HepG2 (cell line): ENCODE results near the gene TM4SF5. TPM values are rescaled to one million over a fixed set of nuclear protein-coding genes. Genes with fewer than 3 reads are reported as not detected.

ENCODE experiments used
- ATF2 ChIP-seq: sonication (generic); formaldehyde crosslinking; IDR thresholded peaks from 2 replicates; pipeline ENCODE4 v1.4.0; 2020; ENCODE audit warnings: missing genetic modification reagents
- ELF4 ChIP-seq: sonication (generic); formaldehyde crosslinking; IDR thresholded peaks from 2 replicates; pipeline ENCODE4 v1.5.0; 2020; ENCODE audit warnings: missing genetic modification reagents, mild to moderate bottlenecking, moderate library complexity, borderline replicate concordance
- NFYB ChIP-seq: sonication (generic); formaldehyde crosslinking; IDR thresholded peaks from 2 replicates; pipeline ENCODE4 v1.4.0; 2020; ENCODE audit warnings: missing genetic modification reagents
- NR0B2 ChIP-seq: sonication (generic); formaldehyde crosslinking; IDR thresholded peaks from 2 replicates; pipeline ENCODE4 v1.4.0; 2020; ENCODE audit warnings: mild to moderate bottlenecking, missing genetic modification reagents
- PLSCR1 ChIP-seq: sonication (generic); formaldehyde crosslinking; IDR thresholded peaks from 2 replicates; pipeline ENCODE4 v1.5.0; 2020; ENCODE audit warnings: missing genetic modification reagents, mild to moderate bottlenecking, borderline replicate concordance
- SALL1 ChIP-seq: sonication (generic); formaldehyde crosslinking; IDR thresholded peaks from 2 replicates; pipeline ENCODE4 v1.8.0; 2022; ENCODE audit warnings: mild to moderate bottlenecking, missing genetic modification reagents
- ZBTB10 ChIP-seq: sonication (generic); formaldehyde crosslinking; IDR thresholded peaks from 2 replicates; pipeline ENCODE4 v1.4.0; 2020; ENCODE audit warnings: missing genetic modification reagents, borderline replicate concordance
- ZNF382 ChIP-seq: sonication (generic); formaldehyde crosslinking; IDR thresholded peaks from 2 replicates; pipeline ENCODE4 v1.5.0; 2020; ENCODE audit warnings: missing genetic modification reagents, mild to moderate bottlenecking, borderline replicate concordance
- ZNF549 ChIP-seq: sonication (generic); formaldehyde crosslinking; IDR thresholded peaks from 2 replicates; pipeline ENCODE4 v1.5.0; 2020; ENCODE audit warnings: missing genetic modification reagents
- ZNF550 ChIP-seq: sonication (generic); formaldehyde crosslinking; IDR thresholded peaks from 2 replicates; pipeline ENCODE4 v1.4.0; 2020; ENCODE audit warnings: mild to moderate bottlenecking, missing genetic modification reagents, borderline replicate concordance
- ZNF562 ChIP-seq: sonication (generic); formaldehyde crosslinking; IDR thresholded peaks from 2 replicates; pipeline ENCODE4 v1.8.0; 2022; ENCODE audit warnings: missing genetic modification reagents, borderline replicate concordance
- ZNF761 ChIP-seq: sonication (generic); formaldehyde crosslinking; conservative IDR thresholded peaks from 2 replicates; pipeline ENCODE4 v1.4.0; 2020; ENCODE audit warnings: mild to moderate bottlenecking, missing genetic modification reagents
- ZXDC ChIP-seq: sonication (generic); formaldehyde crosslinking; IDR thresholded peaks from 2 replicates; pipeline ENCODE4 v1.5.0; 2020; ENCODE audit warnings: mild to moderate bottlenecking, missing genetic modification reagents
- polyA plus RNA-seq, 8 experiments: library from polyadenylated mRNA; depleted of rRNA in 3 of 8; stranded (reverse) in 7 of 8; unstranded in 1 of 8; fragments of >200 nt; fragmentation: Illumina TruSeq in 4 of 8; extraction: Trizol in 4 of 8; gene quantifications; 2 replicates each; pipeline versions ENCODE4 v1.2.1 to v1.2.3, GENCODE V29; 2011 to 2016; ENCODE audit warnings: low read depth in 4 of 8, missing spikeins in 1 of 8, mixed read lengths in 1 of 8; ENCODE audit not compliant: insufficient read depth in 1 of 8
- total RNA-seq, 5 experiments: library from RNA; depleted of rRNA; stranded (reverse); fragments of >200 nt; fragmentation: Illumina TruSeq; extraction: Trizol; gene quantifications; 2 replicates each; pipeline ENCODE4 v1.2.3, GENCODE V29; 2016; ENCODE audit warnings: low read depth in 1 of 5

The TM4SF5 gene
- total and polyA plus RNA-seq, 2 of the 13 experiments (the other 11 are each of a cell fraction or from before 2014, with no cell fraction given), result 30.1 to 126 TPM

- TF ChIP-seq NFYB, result no peak
- peak; percentile 76 for TF ChIP-seq ZBTB10 (CRISPR knock-in tag)
- TF ChIP-seq PLSCR1 (CRISPR knock-in tag), result 0 out of 2 replicates have a peak, but pooled peaks have one; percentile 36
- peak; percentile 72; the same call in 1 of the 2 replicates for TF ChIP-seq SALL1
- 0 out of 2 replicates have a peak, but pooled peaks have one; percentile 45 for TF ChIP-seq ZNF549 (CRISPR knock-in tag)
- TF ChIP-seq ZNF382, result no peak
- TF ChIP-seq NR0B2 (CRISPR knock-in tag), result peak; percentile 38
- no peak for TF ChIP-seq ELF4 (CRISPR knock-in tag)
- peak; percentile 84; the same call in 1 of the 2 replicates for TF ChIP-seq ZNF761 (CRISPR knock-in tag)
- peak; percentile 52; the same call in 1 of the 2 replicates for TF ChIP-seq ZXDC (CRISPR knock-in tag)
- 0 out of 2 replicates have a peak, but pooled peaks have one; percentile 43 for TF ChIP-seq ATF2 (CRISPR knock-in tag)
- TF ChIP-seq ZNF550 (CRISPR knock-in tag), result no peak
- no peak for TF ChIP-seq ZNF562 (CRISPR knock-in tag)
These were observed 18.4 kb downstream of the TM4SF5 start (continued) for GRCh38 chr17:4789951-4790704.
